Measurements from ENCODE around the gene CCDC187. TPM values are rescaled to one million over a fixed set of nuclear protein-coding genes. Genes with fewer than 3 reads are reported as not detected.

Gene CCDC187
- polyA plus RNA-seq, 1 donor (not counting 4 experiments of a cell fraction or from before 2014, with no cell fraction given): 0.03 TPM

DNA sequence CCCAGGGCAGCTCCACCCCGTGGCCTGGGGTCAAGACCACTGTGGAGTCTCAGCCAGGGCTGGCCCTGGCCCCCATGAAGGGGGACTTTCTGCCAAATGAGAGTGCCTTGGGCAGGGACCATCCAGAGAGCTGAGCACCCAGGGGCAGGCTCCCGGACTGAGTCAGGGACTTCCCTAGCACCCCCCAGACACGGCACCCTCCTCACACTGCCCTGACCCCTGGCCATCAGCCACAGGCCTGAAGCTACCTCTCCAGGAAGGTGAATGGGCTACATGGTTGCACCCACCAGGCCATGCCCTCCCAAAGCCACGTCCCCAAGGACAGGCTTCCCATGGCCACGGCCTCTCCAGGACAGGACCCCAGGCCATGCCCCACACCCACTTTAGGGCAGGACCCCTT is 9.5 kb downstream of the CCDC187 start:
- no peaks in the 10 kb centered on the region for H3K36me3 ChIP-seq (ENCODE audit: control insufficient read depth in 2 of 2, extremely low read depth in 1 of 2, insufficient read depth in 2 of 2, low read length in 2 of 2)
- H3K27me3 ChIP-seq (ENCODE audit: control insufficient read depth, extremely low read depth, insufficient read depth, low read length): peaks cover 26% of the 10 kb centered on the region
- FAIRE-seq: no peak

DNA sequence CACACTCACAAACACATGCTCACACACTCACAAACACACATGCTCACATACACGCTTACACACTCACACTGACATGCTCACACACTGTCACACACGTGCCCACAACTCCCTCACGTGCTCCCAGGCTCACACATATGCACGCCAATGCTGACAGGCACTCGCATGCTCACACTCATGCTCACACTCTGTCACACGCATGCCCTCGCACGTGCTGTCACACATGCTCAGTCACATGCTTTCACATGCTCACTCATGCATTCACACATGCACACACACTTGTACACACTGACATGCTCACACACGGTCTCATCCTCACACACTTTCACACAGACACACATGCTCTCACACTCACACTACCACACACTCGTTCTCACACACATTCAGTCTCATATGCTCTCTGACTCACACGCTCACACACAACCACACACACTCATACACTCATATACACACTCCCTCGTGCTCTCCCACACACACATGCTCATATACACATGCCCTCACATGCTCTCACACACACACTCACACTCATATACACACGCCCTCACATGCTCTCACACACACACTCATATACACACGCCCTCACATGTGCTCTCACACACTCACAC is 10.3 kb downstream of the CCDC187 start:
- H2AFZ ChIP-seq (ENCODE audit: control insufficient read depth, low read length): no peak overlapping the region
- peaks cover 26% of the 10 kb centered on the region for H3K27me3 ChIP-seq (ENCODE audit: control insufficient read depth, extremely low read depth, insufficient read depth, low read length)
- no peak overlapping the region for H3K27ac ChIP-seq (ENCODE audit: control insufficient read depth, insufficient read depth, low read length)
- no peaks in the 10 kb centered on the region for H3K79me2 ChIP-seq (ENCODE audit: control insufficient read depth, insufficient read depth, low read length)
- TF ChIP-seq EZH2 (IDR thresholded peaks at IDR 0.05; ENCODE audit: low read length): no peak
- TF ChIP-seq, protein P1, sequence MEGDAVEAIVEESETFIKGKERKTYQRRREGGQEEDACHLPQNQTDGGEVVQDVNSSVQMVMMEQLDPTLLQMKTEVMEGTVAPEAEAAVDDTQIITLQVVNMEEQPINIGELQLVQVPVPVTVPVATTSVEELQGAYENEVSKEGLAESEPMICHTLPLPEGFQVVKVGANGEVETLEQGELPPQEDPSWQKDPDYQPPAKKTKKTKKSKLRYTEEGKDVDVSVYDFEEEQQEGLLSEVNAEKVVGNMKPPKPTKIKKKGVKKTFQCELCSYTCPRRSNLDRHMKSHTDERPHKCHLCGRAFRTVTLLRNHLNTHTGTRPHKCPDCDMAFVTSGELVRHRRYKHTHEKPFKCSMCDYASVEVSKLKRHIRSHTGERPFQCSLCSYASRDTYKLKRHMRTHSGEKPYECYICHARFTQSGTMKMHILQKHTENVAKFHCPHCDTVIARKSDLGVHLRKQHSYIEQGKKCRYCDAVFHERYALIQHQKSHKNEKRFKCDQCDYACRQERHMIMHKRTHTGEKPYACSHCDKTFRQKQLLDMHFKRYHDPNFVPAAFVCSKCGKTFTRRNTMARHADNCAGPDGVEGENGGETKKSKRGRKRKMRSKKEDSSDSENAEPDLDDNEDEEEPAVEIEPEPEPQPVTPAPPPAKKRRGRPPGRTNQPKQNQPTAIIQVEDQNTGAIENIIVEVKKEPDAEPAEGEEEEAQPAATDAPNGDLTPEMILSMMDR (optimal IDR thresholded peaks at IDR 0.05 in 1 of 3, IDR thresholded peaks at IDR 0.05 in 1 of 3, conservative IDR thresholded peaks at IDR 0.05 in 1 of 3; ENCODE audit: extremely low read depth in 1 of 3, insufficient read depth in 2 of 3, low read length in 3 of 3): no peak
- no peak for FAIRE-seq
- H3K36me3 ChIP-seq (ENCODE audit: control insufficient read depth in 2 of 2, extremely low read depth in 1 of 2, insufficient read depth in 2 of 2, low read length in 2 of 2): no peaks in the 10 kb centered on the region
- dilution Hi-C loops (cut with MboI; ENCODE audit: extremely low pct_ligation_motif_present, low sequenced_read_pairs): no loop called here
- peaks cover 11% of the 10 kb centered on the region for H3K4me1 ChIP-seq (ENCODE audit: control insufficient read depth, extremely low read depth, insufficient read depth, low read length)
- no peaks in the 10 kb centered on the region for H4K20me1 ChIP-seq (ENCODE audit: control insufficient read depth, extremely low read depth, insufficient read depth, low read length)
- no peaks in the 10 kb centered on the region for H3K9me1 ChIP-seq (ENCODE audit: control insufficient read depth, extremely low read depth, insufficient read depth, low read length)
- H3K9me3 ChIP-seq (ENCODE audit: control insufficient read depth, low read depth, low read length): peaks cover 4% of the 10 kb centered on the region
- no peak for DNase-seq (ENCODE audit: low read depth, low spot score)
- no peak overlapping the region for H3K4me2 ChIP-seq (ENCODE audit: control insufficient read depth, extremely low read depth, insufficient read depth, low read depth, low read length)
- no peak overlapping the region for H3K4me3 ChIP-seq (ENCODE audit: control insufficient read depth in 2 of 3, extremely low read depth in 1 of 3, insufficient read depth in 2 of 3, low read depth in 1 of 3, low read length in 3 of 3)
- H3K9ac ChIP-seq (ENCODE audit: control insufficient read depth, extremely low read depth, insufficient read depth, low read length): no peak overlapping the region

More for the DNA sequence above, 9.5 kb downstream of the CCDC187 start:
- Histone ChIP-seq H3K4me3 (ENCODE audit: control insufficient read depth in 2 of 3, extremely low read depth in 1 of 3, insufficient read depth in 2 of 3, low read depth in 1 of 3, low read length in 3 of 3) (no peak overlapping the region), H3K79me2 (ENCODE audit: control insufficient read depth, insufficient read depth, low read length) (no peaks in the 10 kb centered on the region), H3K27ac (ENCODE audit: control insufficient read depth, insufficient read depth, low read length) (no peak overlapping the region), H3K9ac (ENCODE audit: control insufficient read depth, extremely low read depth, insufficient read depth, low read length) (no peak overlapping the region), H2AFZ (ENCODE audit: control insufficient read depth, low read length) (no peak overlapping the region), H4K20me1 (ENCODE audit: control insufficient read depth, extremely low read depth, insufficient read depth, low read length) (no peaks in the 10 kb centered on the region), H3K9me3 (ENCODE audit: control insufficient read depth, low read depth, low read length) (peaks cover 4% of the 10 kb centered on the region), H3K9me1 (ENCODE audit: control insufficient read depth, extremely low read depth, insufficient read depth, low read length) (no peaks in the 10 kb centered on the region), H3K4me2 (ENCODE audit: control insufficient read depth, extremely low read depth, insufficient read depth, low read depth, low read length) (no peak overlapping the region), H3K4me1 (ENCODE audit: control insufficient read depth, extremely low read depth, insufficient read depth, low read length) (peaks cover 11% of the 10 kb centered on the region)
- no peak for DNase-seq (ENCODE audit: low read depth, low spot score)
- dilution Hi-C loops (cut with MboI; ENCODE audit: extremely low pct_ligation_motif_present, low sequenced_read_pairs): no loop called here
- TF ChIP-seq, protein P1 (optimal IDR thresholded peaks at IDR 0.05 in 1 of 3, IDR thresholded peaks at IDR 0.05 in 1 of 3, conservative IDR thresholded peaks at IDR 0.05 in 1 of 3; ENCODE audit: extremely low read depth in 1 of 3, insufficient read depth in 2 of 3, low read length in 3 of 3): no peak
- no peak for TF ChIP-seq EZH2 (IDR thresholded peaks at IDR 0.05; ENCODE audit: low read length)
